HG03469 (cell line): ENCODE measurements around the gene PLCD3.

ENCODE experiments used
- ATAC-seq: cut with Tn5 transposase; IDR thresholded peaks from one replicate; pipeline ENCODE4 v1.9.1; 2021; ENCODE audit warnings: mild to moderate bottlenecking, moderate library complexity, moderate number of reproducible peaks; ENCODE audit not compliant: unreplicated experiment

Gene PLCD3

GRCh38 chr17:45104497-45104896, 27.8 kb downstream of the PLCD3 start:
- no peak for ATAC-seq

GRCh38 chr17:45104029-45104428, 28.3 kb downstream of the PLCD3 start:
- no peak for ATAC-seq

- no peak for ATAC-seq
Observed at GRCh38 chr17:45103269-45103795, 29.0 kb downstream of the PLCD3 start.

- no peak for ATAC-seq
Observed at GRCh38 chr17:45102856-45103255, 29.5 kb downstream of the PLCD3 start.

GRCh38 chr17:45101883-45102811, 30.2 kb downstream of the PLCD3 start:
- no peak for ATAC-seq

- ATAC-seq, result no peak
Observed at GRCh38 chr17:45101546-45101882, 30.8 kb downstream of the PLCD3 start.

- no peak for ATAC-seq
Observed at GRCh38 chr17:45098869-45099616, 33.3 kb downstream of the PLCD3 start.

- ATAC-seq, result no peak
Observed at GRCh38 chr17:45098081-45098868, 34.0 kb downstream of the PLCD3 start.

- no peak for ATAC-seq
Observed at GRCh38 chr17:45096926-45097325, 35.4 kb downstream of the PLCD3 start.

- no peak for ATAC-seq
Observed at GRCh38 chr17:45096141-45096540, 36.2 kb downstream of the PLCD3 start.

- no peak for ATAC-seq
Observed at GRCh38 chr17:45093444-45094110, 38.7 kb downstream of the PLCD3 start.

- ATAC-seq, result no peak
Observed at GRCh38 chr17:45092911-45093430, 39.3 kb downstream of the PLCD3 start.

GRCh38 chr17:45091778-45092425, 40.4 kb downstream of the PLCD3 start:
- no peak for ATAC-seq

GRCh38 chr17:45090711-45091110, 41.6 kb downstream of the PLCD3 start:
- ATAC-seq, result no peak

- ATAC-seq, result no peak
Observed at GRCh38 chr17:45088741-45089140, 43.6 kb downstream of the PLCD3 start.

- no peak for ATAC-seq
Observed at GRCh38 chr17:45087978-45088377, 44.3 kb downstream of the PLCD3 start.

- ATAC-seq, result no peak
Observed at GRCh38 chr17:45087504-45087975, 44.8 kb downstream of the PLCD3 start.

GRCh38 chr17:45086865-45087503, 45.3 kb downstream of the PLCD3 start:
- no peak for ATAC-seq

- ATAC-seq, result no peak
Observed at GRCh38 chr17:45086391-45086790, 45.9 kb downstream of the PLCD3 start.
